ENCODE data around the gene LVRN.

GRCh38 chr5:116046823-116047222, 84.5 kb downstream of the LVRN start:
- TF ChIP-seq CTCF (IDR thresholded peaks at IDR 0.05) = no peak
- TF ChIP-seq POLR2A (IDR thresholded peaks at IDR 0.05) = no peak
